ENCODE measurements around the gene TLE6.

TLE6 gene

DNA sequence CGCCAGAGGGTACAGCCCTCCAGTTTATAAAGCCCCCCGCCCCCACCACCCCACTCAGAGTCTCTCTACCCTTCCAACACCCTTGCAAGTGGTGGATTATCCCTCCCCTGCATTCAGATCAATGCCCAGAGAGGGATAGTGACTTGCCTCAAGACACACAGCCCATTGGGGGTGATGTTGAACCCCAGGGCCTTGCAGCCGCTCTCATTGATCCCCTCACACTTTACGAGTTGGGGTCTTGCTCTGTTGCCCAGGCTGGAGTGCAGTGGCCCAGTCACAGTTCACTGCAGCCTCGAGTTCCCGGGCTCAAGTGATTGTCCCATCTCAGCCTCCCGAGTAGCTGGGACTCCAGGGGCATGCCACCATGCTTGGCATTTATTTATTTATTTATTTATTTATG is 40.6 kb downstream of the TLE6 start:
- intact Hi-C loops (cut with DNase I; ENCODE audit: low total_unique reads): no loop called here
- Histone ChIP-seq H3K4me1 (no peaks in the 10 kb centered on the region), H3K9me3 (no peaks in the 10 kb centered on the region), H3K27ac (no peak overlapping the region), H3K4me3 (no peak overlapping the region), H3K36me3 (peaks cover 0 to 35% (median 4%) of the 10 kb centered on the region in 3 donors), H3K27me3 (peaks cover 0 to 21% of the 10 kb centered on the region in 2 donors)
- DNase-seq: no peak
- TF ChIP-seq, protein P1, sequence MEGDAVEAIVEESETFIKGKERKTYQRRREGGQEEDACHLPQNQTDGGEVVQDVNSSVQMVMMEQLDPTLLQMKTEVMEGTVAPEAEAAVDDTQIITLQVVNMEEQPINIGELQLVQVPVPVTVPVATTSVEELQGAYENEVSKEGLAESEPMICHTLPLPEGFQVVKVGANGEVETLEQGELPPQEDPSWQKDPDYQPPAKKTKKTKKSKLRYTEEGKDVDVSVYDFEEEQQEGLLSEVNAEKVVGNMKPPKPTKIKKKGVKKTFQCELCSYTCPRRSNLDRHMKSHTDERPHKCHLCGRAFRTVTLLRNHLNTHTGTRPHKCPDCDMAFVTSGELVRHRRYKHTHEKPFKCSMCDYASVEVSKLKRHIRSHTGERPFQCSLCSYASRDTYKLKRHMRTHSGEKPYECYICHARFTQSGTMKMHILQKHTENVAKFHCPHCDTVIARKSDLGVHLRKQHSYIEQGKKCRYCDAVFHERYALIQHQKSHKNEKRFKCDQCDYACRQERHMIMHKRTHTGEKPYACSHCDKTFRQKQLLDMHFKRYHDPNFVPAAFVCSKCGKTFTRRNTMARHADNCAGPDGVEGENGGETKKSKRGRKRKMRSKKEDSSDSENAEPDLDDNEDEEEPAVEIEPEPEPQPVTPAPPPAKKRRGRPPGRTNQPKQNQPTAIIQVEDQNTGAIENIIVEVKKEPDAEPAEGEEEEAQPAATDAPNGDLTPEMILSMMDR (IDR thresholded peaks at IDR 0.05): no peak

DNA sequence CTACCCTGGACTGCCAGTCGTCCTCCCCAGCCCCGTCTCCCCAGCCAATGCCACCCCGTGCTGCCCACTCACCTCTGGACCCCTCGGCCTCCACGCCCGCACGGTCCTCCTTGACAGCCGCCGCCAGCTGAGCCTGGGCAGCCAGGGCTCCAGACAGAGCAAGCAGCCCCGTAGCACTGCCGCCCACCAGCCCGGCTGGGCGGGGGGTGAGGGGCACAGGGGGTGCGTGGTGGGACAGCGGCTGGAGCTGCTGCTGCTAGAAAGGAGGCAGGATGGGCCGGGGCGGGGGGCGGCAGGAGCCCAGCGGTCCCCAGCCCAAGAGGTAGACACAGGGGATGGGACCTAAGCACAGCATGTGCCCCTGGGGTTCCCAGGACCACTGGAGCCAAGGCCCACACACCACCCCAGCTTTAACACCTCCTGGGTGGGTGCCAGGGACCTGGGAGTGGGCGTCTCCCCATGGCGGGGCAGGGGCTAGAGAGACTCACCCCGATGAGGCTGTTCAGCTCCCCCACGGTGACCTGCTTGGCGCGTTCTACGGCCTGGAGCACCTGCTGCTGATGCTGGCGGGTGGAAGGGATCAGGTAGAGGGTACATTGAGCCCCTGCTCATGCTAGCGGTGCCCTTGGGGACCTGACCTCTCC is 42.0 kb downstream of the TLE6 start:
- H3K4me1 ChIP-seq: no peaks in the 10 kb centered on the region
- DNase-seq: no peak
- peaks cover 0 to 25% of the 10 kb centered on the region in 2 donors for H3K27me3 ChIP-seq
- no peak overlapping the region for H3K27ac ChIP-seq
- no peaks in the 10 kb centered on the region for H3K9me3 ChIP-seq
- H3K4me3 ChIP-seq: no peak overlapping the region
- TF ChIP-seq, protein P1 (IDR thresholded peaks at IDR 0.05): no peak
- H3K36me3 ChIP-seq: peaks cover 0 to 24% (median 4%) of the 10 kb centered on the region in 3 donors
- intact Hi-C loops (cut with DNase I; ENCODE audit: low total_unique reads): no loop called here

DNA sequence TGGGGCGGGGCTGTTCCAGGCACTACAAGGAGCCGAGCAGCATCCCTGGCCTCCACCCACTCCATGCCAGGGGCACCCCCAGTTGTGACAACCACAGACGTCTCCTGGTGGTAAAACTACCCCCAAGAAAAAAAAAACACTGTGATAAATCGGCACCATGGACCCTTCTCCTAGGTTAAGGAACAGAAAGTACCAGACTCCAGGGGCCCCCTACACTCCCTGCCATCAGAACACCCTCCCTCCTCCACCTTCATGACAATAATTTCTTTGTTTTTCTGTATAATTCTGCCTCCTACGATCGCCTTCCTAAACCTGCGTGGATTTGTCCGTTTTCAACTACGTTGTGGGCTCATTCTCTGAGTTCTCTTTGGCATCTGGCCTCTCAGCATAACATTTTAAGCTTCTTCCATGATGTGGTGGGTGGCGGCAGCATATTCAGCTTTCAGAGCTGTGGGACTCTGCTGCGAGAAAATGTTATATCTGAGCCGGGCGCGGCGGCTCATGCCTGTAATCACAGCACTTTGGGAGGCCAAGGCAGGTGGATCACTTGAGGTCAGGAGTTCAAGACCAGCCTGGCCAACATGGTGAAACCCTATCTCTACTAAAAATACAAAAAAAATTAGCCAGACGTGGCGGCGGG is 43.1 kb downstream of the TLE6 start:
- Histone ChIP-seq H3K4me3 (no peak overlapping the region), H3K4me1 (no peaks in the 10 kb centered on the region), H3K36me3 (peaks cover 0 to 14% (median 4%) of the 10 kb centered on the region in 3 donors), H3K27ac (no peak overlapping the region), H3K9me3 (no peaks in the 10 kb centered on the region), H3K27me3 (peaks cover 0 to 33% of the 10 kb centered on the region in 2 donors)
- no peak for DNase-seq
- TF ChIP-seq, protein P1 (IDR thresholded peaks at IDR 0.05): no peak
- intact Hi-C loops (cut with DNase I; ENCODE audit: low total_unique reads): no loop called here

DNA sequence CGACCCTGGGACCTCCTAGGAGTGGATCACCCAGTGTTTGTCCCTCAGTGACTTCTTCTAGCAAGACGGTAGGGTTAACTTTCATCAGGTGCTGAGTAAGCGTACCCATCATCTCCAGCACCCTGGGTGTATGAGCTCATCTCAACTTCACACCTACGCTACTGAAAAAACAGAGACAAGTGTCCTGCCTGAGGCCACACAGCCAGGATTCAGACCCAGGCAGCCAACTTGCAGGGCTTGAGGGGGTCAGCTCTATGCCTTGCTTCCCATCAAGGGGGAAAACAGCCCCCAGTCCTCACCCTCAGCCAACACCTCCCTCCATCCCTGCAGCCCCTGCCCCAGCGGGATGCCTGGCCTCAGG is 47.1 kb downstream of the TLE6 start:
- peaks cover 2 to 52% of the 10 kb centered on the region in 2 donors for H3K27me3 ChIP-seq
- H3K4me3 ChIP-seq: no peak overlapping the region
- TF ChIP-seq, protein P1 (IDR thresholded peaks at IDR 0.05): no peak
- DNase-seq: no peak
- H3K9me3 ChIP-seq: no peaks in the 10 kb centered on the region
- intact Hi-C loops (cut with DNase I; ENCODE audit: low total_unique reads): no loop called here
- no peak overlapping the region for H3K27ac ChIP-seq
- H3K4me1 ChIP-seq: peaks cover 0 to 12% (median 12%) of the 10 kb centered on the region in 4 donors
- H3K36me3 ChIP-seq: peaks cover 0 to 2% (median 0%) of the 10 kb centered on the region in 3 donors

DNA sequence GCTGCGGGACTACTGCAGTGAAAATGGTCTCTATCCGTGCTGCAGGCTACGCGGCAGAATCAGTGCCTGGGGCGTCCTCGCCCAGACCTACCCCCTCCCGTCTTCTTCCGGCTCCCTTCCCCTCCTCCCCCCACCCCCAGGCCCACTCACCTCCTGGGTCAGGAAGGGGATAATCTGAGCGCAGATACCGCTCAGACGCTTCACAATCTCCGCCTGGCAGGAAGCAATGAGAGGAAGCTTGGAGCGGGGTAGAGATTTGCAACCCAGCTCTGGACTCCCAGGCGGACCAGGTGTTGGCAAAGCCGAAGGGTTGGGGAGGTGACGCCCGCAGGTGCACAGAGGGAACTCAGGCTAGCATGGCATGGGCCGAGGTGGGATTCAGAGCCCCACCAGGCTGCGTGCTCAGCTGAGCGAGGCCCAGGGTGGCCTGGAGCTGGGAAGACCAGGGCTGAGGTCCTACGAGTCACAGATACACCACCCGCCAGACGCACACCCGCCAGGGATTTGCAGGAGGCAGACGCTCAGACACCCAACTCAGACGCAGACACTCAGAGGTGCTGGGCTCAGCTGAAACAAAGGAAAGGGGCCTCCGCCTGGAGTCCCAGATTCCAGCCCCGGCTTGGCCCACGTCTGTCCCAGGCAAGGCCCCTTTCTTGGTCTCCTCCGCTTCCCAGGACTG is 47.6 kb downstream of the TLE6 start:
- H3K36me3 ChIP-seq: no peaks in the 10 kb centered on the region
- intact Hi-C loops (cut with DNase I; ENCODE audit: low total_unique reads): no loop called here
- no peak for DNase-seq
- no peak overlapping the region for H3K4me3 ChIP-seq
- no peaks in the 10 kb centered on the region for H3K9me3 ChIP-seq
- TF ChIP-seq, protein P1 (IDR thresholded peaks at IDR 0.05): no peak
- H3K27me3 ChIP-seq: peaks cover 3 to 53% of the 10 kb centered on the region in 2 donors
- no peak overlapping the region for H3K27ac ChIP-seq
- H3K4me1 ChIP-seq: peaks cover 0 to 15% (median 14%) of the 10 kb centered on the region in 4 donors
